ENCODE results near the gene SMIM30. TPM values are rescaled to one million over a fixed set of nuclear protein-coding genes. Genes with fewer than 3 reads are reported as not detected.

Gene SMIM30
- total and polyA plus RNA-seq, 2 of the 8 experiments (the other 6 are each of a cell fraction or from before 2014, with no cell fraction given): 35.2 to 49.7 TPM

DNA sequence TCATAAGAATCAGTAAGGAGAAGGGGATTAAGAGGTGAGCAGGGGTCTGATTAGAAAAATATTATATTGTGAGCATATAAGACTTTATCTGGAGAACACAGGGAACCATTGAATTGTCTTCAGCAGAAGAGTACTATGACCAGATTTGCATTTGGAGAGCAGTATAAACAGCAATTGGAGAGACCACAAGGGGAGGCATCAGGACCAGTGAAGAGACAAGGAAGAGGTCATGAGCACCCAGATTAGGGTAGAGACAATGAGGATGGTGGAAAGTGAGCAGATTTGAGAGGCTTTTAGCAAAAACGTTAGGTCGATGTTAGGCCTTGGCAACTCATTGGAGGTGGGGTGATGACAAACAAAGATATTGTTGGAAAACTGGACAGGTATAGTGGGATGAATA is 13.0 kb upstream of the SMIM30 start:
- Histone ChIP-seq H3K23me2 (ENCODE audit: low read depth, low read length) (no peaks in the 10 kb centered on the region), H2BK120ac (replicated peaks; ENCODE audit: low read depth, low read length) (no peak overlapping the region), H3K4ac (replicated peaks; ENCODE audit: insufficient read length, low read depth, low read length) (no peak overlapping the region), H2BK5ac (ENCODE audit: low read depth, low read length) (no peak overlapping the region), H3K79me2 (ENCODE audit: control insufficient read depth in 1 of 2, insufficient read depth in 2 of 2, low read length in 2 of 2) (no peaks in the 10 kb centered on the region), H4K8ac (ENCODE audit: extremely low read depth, insufficient read depth, low read length) (no peak overlapping the region), H4K91ac (replicated peaks; ENCODE audit: insufficient read length, low read length) (no peak overlapping the region), H4K5ac (ENCODE audit: insufficient read length, low read depth, low read length) (no peak overlapping the region), H3K4me3 (ENCODE audit: extremely low read depth in 1 of 4, insufficient read depth in 2 of 4, low read depth in 3 of 4, low read length in 4 of 4) (no peak overlapping the region), H3K27ac (ENCODE audit: low read depth, low read length) (no peak overlapping the region), H2BK12ac (ENCODE audit: low read depth, low read length) (no peak overlapping the region), H3K56ac (replicated peaks; ENCODE audit: insufficient read length, low read depth, low read length) (no peak overlapping the region), H3K23ac (ENCODE audit: insufficient read length) (no peak overlapping the region), H3K36me3 (ENCODE audit: control insufficient read depth in 2 of 4, insufficient read depth in 4 of 4, low read length in 3 of 4) (no peaks in the 10 kb centered on the region), H3K14ac (ENCODE audit: insufficient read length) (no peak overlapping the region), H4K20me1 (replicated peaks in 1 of 2; ENCODE audit: control insufficient read depth in 1 of 2, insufficient read depth in 2 of 2, low read length in 2 of 2) (no peaks in the 10 kb centered on the region), H3K4me1 (replicated peaks in 1 of 4; ENCODE audit: control insufficient read depth in 3 of 4, insufficient read depth in 4 of 4, low read length in 3 of 4) (no peaks in the 10 kb centered on the region), H3K79me1 (ENCODE audit: low read depth, low read length) (no peaks in the 10 kb centered on the region), H3K27me3 (replicated peaks in 1 of 4; ENCODE audit: control insufficient read depth in 3 of 4, extremely low read depth in 1 of 4, insufficient read depth in 3 of 4, low read length in 3 of 4) (no peaks in the 10 kb centered on the region), H2BK20ac (ENCODE audit: low read length) (no peak overlapping the region), H3K18ac (ENCODE audit: extremely low read depth, low read length) (no peak overlapping the region), H2AFZ (ENCODE audit: low read length) (no peak overlapping the region), H3K9ac (replicated peaks in 1 of 4; ENCODE audit: extremely low read depth in 1 of 4, low read depth in 3 of 4, low read length in 3 of 4) (no peak overlapping the region), H3K4me2 (ENCODE audit: insufficient read depth in 1 of 2, low read depth in 2 of 2, low read length in 2 of 2) (no peak overlapping the region), H3K9me3 (ENCODE audit: insufficient read depth in 2 of 2, low read depth in 1 of 2, low read length in 1 of 2) (no peaks in the 10 kb centered on the region; a peak in 1 of 4 replicates), H2AK5ac (ENCODE audit: low read depth, low read length) (no peak overlapping the region), H2BK15ac (ENCODE audit: low read length) (no peak overlapping the region)
- WGBS, 2 experiments (ENCODE audit: extremely low coverage in 1 of 2, insufficient coverage in 1 of 2, insufficient read length in 1 of 2, insufficient replicate concordance in 2 of 2, low coverage in 1 of 2, low lambda C conversion rate in 2 of 2, missing lambda C conversion rate in 1 of 2): 89% methylated on average over 2 of the region's 2 CpGs; no CpG with 5 or more reads in 1 of the 2 experiments
- ChIA-PET POLR2A (ENCODE audit: partially characterized antibody) (no interaction called here), CTCF (ENCODE audit: partially characterized antibody) (interaction anchor here (2.1 to 4.8 kb wide), 2 partner anchors 28 to 290 kb away, joined by 6 to 16 read pairs; no protein-coding TSS in a partner anchor)
- FAIRE-seq: no peak
- DNase-seq (ENCODE audit: low read depth in 1 of 2, low spot score in 2 of 2): no peak
- TF ChIP-seq RFX5 (IDR thresholded peaks at IDR 0.05; ENCODE audit: borderline replicate concordance, low read depth, low read length) (no peak), RAD21 (IDR thresholded peaks at IDR 0.05 in 1 of 2, conservative IDR thresholded peaks at IDR 0.05 in 1 of 2; ENCODE audit: low read depth in 2 of 2, low read length in 2 of 2) (peak; percentile 22)
- TF ChIP-seq, protein P1, sequence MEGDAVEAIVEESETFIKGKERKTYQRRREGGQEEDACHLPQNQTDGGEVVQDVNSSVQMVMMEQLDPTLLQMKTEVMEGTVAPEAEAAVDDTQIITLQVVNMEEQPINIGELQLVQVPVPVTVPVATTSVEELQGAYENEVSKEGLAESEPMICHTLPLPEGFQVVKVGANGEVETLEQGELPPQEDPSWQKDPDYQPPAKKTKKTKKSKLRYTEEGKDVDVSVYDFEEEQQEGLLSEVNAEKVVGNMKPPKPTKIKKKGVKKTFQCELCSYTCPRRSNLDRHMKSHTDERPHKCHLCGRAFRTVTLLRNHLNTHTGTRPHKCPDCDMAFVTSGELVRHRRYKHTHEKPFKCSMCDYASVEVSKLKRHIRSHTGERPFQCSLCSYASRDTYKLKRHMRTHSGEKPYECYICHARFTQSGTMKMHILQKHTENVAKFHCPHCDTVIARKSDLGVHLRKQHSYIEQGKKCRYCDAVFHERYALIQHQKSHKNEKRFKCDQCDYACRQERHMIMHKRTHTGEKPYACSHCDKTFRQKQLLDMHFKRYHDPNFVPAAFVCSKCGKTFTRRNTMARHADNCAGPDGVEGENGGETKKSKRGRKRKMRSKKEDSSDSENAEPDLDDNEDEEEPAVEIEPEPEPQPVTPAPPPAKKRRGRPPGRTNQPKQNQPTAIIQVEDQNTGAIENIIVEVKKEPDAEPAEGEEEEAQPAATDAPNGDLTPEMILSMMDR (IDR thresholded peaks at IDR 0.05; ENCODE audit: control extremely low read depth in 1 of 3, insufficient read depth in 1 of 3, low read depth in 1 of 3, low read length in 3 of 3): peak in 1 of 3 experiments; percentile 5; a peak in 1 of 4 replicates

Data from H1 (cell line).